UCSD-AML1 (cell line): ENCODE results near the gene RASA4B.

Experiments
- DNase-seq: peaks from one replicate; lab custom pipeline; 2025; ENCODE audit not compliant: unreplicated experiment; lab: John Stamatoyannopoulos, UW

RASA4B gene

DNA sequence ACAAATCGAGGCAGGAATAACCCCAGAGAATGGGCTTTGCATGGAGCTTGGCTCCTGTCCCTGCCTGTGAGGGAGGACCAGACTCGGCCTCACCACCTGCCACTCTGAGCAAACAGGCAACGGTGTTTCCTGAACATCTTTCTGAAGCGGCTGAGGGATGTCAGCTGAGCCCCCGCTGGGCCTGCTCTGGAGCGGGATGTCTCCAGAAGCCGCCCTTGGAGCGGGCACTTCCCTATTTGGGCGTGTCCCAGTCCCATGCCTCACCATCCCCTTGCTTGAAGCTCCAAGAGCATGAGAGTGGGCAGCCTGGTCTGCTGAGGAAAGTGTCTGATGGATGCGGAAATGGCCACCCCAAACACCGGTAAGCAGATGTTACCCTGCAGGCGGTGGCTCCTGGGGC is 63.1 kb downstream of the RASA4B start:
- no peak for DNase-seq

GRCh38 chr7:102453319-102453718 is 64.3 kb downstream of the RASA4B start:
- DNase-seq, result no peak

DNA sequence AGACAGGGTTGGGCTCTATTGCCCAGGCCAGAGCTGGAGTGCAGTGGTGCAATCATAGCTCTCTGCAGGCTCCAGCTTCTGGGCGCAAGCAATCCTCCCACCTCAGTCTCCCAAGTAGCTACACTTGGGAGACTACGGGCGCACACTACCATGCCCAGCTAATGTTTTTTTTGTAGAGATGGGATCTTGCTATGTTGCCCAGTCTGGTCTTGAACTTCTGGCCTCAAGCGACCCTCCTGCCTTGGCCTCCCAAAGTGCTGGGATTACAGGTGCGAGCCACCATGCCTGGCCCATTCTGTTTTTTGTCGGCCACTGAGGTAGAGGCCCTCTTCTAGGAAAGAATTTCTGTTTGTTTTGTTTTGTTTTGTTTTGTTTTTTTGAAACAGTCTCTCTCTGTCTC is 65.1 kb downstream of the RASA4B start:
- DNase-seq, result no peak

DNA sequence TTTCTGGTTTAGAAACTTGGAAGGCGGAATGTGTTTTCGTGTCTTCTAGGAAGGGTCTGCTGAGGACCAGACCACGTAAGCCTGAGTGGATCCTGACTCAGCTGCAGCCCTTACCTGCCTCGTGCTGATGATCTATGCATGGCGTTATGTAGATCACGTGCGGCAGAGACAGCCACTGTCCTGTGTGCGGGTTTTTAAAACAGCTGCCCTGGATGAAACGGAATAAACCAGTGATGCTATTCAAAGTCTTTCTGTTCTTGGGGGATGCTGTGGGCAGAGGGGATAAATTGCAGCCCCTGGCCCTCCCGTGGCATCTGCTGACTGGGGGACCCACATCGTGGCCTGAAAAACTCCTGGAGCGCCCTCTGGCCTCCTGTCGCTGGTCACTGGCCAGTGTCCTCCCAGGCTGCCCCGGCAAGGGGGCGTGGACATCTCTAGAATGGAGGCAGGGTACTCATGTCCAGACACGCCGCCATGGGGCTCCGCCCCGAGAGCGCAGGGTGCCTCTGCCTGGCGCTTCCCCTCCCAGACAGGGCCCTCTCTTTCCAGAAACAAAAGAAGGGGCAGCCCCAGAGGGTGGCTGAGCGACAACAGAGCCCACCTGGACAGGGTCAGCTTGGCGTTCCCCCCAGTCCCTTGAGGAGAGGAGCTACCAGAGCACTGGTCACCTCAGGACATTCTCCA is 66.1 kb downstream of the RASA4B start:
- DNase-seq, result no peak

DNA sequence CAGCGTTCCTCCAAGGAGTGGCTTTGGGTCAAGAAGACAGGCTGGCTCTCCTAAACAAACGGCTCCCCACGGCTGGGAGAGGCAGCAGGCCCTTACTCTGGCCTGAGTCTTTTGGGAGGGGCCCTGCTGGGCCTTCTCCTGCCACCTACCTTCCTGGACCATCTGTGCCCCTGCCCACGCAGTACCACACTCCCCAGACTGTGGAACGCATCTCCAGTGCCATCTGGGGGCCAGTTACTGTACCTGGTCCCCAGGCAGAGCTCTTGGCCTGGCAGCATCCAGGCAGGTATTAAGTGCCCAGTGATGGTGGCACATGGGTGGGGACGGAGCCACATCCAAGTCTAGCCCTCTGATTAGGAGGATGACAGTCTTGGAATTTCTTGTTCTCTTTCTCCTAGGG is 67.3 kb downstream of the RASA4B start:
- peak; percentile 7 for DNase-seq

- DNase-seq, result no peak
Observed at GRCh38 chr7:102449136-102449535, 68.4 kb downstream of the RASA4B start.

GRCh38 chr7:102447311-102447710 is 70.3 kb downstream of the RASA4B start:
- no peak for DNase-seq

DNA sequence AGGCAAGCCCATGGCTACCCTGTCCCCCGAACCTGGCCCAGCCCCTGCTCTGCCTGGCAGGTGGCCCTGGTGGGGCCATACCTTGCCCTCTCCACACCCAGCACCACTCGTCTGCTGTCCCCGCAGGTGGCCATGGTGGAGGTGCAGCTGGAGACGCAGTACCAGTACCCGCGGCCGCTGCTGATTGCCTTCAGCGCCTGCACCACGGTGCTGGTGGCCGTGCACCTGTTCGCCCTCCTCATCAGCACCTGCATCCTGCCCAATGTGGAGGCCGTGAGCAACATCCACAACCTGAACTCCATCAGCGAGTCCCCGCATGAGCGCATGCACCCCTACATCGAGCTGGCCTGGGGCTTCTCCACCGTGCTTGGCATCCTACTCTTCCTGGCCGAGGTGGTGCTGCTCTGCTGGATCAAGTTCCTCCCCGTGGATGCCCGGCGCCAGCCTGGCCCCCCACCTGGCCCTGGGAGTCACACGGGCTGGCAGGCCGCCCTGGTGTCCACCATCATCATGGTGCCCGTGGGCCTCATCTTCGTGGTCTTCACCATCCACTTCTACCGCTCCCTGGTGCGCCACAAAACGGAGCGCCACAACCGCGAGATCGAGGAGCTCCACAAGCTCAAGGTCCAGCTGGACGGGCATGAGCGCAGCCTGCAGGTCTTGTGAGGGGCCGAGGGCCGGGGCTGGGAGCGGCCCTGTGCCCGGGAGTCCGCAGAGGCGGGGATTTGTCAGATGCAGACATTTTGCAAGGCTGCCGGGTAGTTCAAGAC is 71.0 kb downstream of the RASA4B start:
- DNase-seq, result no peak

DNA sequence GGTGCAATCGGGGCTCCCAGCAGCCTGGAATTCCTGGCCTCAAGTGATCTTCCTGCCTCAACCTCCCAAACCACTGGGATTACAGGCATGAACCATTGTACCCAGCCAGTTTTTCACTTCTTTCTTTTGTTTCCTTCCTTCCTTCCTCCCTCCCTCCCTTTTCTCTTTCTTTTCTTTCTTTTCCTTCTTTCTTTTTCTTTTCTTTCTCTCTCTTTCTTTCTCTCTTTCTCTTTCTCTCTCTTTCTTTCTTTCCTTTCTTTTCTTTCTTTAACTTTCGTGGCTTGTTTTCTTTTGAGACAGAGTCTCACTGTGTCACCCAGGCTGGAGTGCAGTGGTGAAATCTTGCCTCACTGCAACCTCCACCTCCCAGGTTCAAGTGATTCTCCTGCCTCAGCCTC is 71.9 kb downstream of the RASA4B start:
- DNase-seq, result no peak

GRCh38 chr7:102444961-102445673 is 72.5 kb downstream of the RASA4B start:
- DNase-seq, result no peak

DNA sequence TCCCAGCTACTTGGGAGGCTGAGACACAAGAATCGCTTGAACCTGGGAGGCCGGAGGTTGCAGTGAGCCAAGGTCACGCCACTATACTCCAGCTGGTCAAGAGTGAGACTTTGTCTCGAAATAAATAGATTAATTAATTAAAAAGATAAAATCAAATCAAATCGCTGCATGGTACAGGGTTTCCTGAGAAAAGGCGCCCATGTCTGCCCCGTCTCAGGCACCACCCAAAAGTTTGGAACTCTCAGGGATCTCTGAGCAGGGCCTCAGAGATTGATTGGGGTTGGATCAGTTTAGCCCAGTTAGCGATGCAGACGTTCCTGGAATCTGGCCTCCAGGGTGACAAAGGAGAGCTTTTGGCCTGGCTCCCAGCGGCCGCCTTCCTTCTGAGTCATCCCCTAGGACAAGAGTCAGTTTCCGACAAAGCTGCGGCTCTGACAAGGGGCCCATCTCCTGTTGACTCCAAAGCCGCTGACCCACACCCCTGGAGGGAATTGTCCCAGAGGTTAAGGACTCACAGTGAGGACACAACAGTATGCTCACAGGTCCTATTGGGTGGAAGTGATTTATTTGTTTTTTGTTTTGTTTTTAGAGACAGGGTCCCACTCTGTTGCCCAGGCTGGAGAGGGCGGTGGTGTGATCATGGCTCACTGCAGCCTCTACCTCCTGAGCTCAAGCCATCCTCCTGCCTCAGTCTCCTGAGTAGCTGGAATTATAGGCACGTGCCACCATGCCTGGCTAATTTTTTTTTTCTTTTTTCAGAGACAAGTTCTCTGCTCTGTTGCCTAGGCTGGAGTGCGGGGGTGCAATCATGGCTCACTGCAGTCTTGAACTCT is 77.4 kb downstream of the RASA4B start:
- no peak for DNase-seq

DNA sequence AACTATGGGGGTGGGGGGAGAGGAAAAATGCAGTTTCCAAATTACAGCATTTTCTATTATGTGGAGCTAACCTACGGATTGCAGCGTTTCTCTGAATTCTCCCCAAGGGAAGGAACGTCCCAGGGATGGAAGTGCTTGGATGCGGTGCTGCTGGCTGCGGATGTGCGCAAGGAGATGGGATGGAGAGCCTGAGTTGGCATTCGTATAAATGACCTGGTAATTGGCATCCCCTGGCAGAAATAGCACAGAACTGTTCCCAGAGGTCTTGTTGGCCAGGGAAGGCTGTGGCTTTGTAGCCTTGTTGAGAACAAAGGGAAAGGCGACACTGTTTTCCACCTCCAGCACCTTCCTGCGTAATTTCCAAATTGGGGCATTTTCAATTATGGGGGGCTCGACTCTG is 81.5 kb downstream of the RASA4B start:
- DNase-seq, result no peak

DNA sequence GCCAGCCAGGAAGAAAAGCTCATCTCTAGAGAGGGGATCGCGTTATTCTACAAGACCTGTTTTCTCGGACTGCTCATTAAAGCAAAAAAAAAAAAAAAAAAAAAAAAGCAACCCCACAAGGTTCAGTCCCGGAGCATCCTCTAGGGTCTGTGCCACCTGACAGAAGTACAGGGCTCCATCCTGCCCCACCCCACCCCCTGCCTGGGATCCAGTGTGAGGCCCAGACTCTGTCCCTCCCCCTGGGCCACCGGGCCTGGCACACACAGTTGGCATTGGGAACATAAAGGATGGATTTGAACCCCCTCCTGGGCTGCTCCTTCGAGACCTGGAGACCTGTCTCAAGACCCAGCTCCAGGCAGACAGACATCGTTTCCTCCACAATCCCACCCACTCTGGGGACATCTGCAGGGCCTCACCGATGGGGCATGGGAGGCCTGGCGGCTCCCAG is 83.5 kb downstream of the RASA4B start:
- no peak for DNase-seq

GRCh38 chr7:102433219-102434038 is 84.1 kb downstream of the RASA4B start, which contains the start of gene ORAI2:
Gene ORAI2 (plus strand): TSS chr7:102433575. CDS start chr7:102438957, 5,382 bp downstream.
- DNase-seq, result peak; percentile 68
